ENCODE results near the gene TRIM28. TPM values are rescaled to one million over a fixed set of nuclear protein-coding genes. Genes with fewer than 3 reads are reported as not detected.
"Not testable (repeated sequence)": the region's sequence is repeated elsewhere in the genome, so short reads cannot be mapped to it uniquely, and the experiment has no call there.

The TRIM28 gene
- total RNA-seq, 4 donors from 2014 or later = 171 to 274 (median 196) TPM

- no peak for ATAC-seq
- Histone ChIP-seq H3K27me3 (no peaks in the 10 kb centered on the region), H3K4me1 (peaks cover 0 to 58% (median 16%) of the 10 kb centered on the region in 3 donors), H3K36me3 (peaks cover 0 to 31% of the 10 kb centered on the region in 2 donors), H3K27ac (peak overlapping the region; percentile 87 to 99 (median 94)), H3K4me3 (peak overlapping the region; percentile 57 to 78), H3K9me3 (no peaks in the 10 kb centered on the region)
- 1 to 2% methylated on average over 14 to 18 of the region's 20 CpGs for WGBS, 2 donors (ENCODE audit: low coverage in 1 of 2)
- TF ChIP-seq CTCF (IDR thresholded peaks at IDR 0.05) (no peak), POLR2A (IDR thresholded peaks at IDR 0.05) (no peak), EP300 (IDR thresholded peaks at IDR 0.05) (no peak), POLR2AphosphoS5 (IDR thresholded peaks at IDR 0.05) (no peak)
These were observed 29.8 kb downstream of the TRIM28 start for GRCh38 chr19:58573658-58574164.

DNA sequence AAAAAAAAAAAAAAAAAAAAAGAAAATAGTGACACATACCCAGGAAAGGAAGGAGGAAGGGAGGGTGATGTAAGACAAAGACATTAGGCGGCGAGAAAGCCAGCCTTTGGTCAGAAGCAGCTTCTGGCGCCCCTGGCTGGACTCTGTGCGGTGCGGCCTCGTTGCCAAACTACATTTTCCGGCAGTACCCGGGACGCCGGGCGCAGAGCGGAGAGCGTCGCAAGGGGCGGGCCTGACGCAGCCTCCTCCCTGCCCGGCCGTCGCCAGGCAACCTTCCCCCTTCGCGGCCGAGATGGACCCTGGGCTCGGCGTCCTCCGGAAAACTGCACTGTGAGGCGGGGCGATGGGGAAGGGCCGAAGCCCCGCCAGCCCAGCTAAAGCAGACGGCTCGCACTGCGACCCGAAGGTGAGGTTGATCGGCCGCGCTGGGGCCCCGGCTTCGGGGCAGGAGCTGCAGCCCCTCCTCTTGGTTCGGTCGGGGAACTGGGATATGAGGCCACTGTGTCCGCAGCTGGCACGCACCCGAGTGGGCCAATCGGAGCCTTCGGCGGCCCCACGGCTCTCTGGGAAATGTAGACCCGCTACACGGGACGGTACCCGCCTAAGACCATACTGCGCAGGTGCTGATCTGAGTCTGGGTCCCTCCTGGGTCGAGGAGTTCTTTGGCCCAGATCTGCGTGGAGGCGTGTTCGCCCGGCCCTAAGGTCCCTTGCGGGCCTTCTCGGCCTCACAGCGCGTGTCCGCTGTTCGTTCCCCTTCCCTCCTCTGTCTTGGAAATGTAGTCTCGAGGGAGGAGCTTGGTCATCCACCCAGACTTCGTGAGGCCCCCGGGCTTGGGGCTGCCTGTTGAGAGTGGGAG lies 31.5 kb downstream of the TRIM28 start:
- Histone ChIP-seq H3K4me3 (peak overlapping the region; percentile 67 to 83), H3K4me1 (peaks cover 0 to 68% (median 16%) of the 10 kb centered on the region in 3 donors), H3K9me3 (no peaks in the 10 kb centered on the region), H3K27ac (peak overlapping the region; percentile 73 to 99 (median 92)), H3K36me3 (peaks cover 0 to 14% of the 10 kb centered on the region in 2 donors), H3K27me3 (no peaks in the 10 kb centered on the region)
- no peak for TF ChIP-seq EP300 (IDR thresholded peaks at IDR 0.05)
- peak in 1 of 4 experiments; percentile 10 for TF ChIP-seq CTCF (IDR thresholded peaks at IDR 0.05)
- TF ChIP-seq POLR2A (IDR thresholded peaks at IDR 0.05) = peak; percentile 45 to 48
- TF ChIP-seq POLR2AphosphoS5 (IDR thresholded peaks at IDR 0.05) = peak; percentile 54
- peak; percentile 70 for ATAC-seq
- 0% methylated on average over 5 to 18 of the region's 66 CpGs for WGBS, 2 donors (ENCODE audit: low coverage in 1 of 2)

DNA sequence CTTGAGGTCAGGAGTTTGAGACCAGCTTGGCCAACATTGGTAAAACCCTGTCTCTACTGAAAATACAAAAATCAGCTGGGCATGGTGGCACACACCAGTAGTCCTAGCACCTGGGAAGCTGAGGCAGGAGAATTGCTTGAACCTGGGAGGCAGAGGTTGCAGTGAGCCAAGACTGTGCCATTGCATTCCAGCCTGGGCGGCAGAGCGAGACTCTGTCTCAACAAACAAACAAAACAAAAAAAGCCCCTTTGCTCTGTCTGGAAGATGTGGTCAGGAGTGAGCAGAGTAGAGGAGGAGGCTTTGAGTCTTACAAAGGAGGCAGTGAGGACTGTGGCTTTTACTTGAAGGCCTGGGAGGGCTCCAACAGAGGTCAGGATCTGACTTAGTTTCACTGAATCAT lies 33.7 kb downstream of the TRIM28 start:
- peaks cover 0 to 71% (median 20%) of the 10 kb centered on the region in 3 donors for H3K4me1 ChIP-seq
- not testable (repeated sequence) for H3K4me3 ChIP-seq, H3K9me3 ChIP-seq, H3K27me3 ChIP-seq, ATAC-seq
- peaks cover 0 to 17% of the 10 kb centered on the region in 2 donors for H3K36me3 ChIP-seq
- WGBS, 2 donors (ENCODE audit: low coverage in 1 of 2) = 94% methylated on average over 2 of the region's 2 CpGs; no CpG with 5 or more reads in 1 of the 2 donors
- peak overlapping the region in 2 of 4 donors; percentile 16 to 29 for H3K27ac ChIP-seq

DNA sequence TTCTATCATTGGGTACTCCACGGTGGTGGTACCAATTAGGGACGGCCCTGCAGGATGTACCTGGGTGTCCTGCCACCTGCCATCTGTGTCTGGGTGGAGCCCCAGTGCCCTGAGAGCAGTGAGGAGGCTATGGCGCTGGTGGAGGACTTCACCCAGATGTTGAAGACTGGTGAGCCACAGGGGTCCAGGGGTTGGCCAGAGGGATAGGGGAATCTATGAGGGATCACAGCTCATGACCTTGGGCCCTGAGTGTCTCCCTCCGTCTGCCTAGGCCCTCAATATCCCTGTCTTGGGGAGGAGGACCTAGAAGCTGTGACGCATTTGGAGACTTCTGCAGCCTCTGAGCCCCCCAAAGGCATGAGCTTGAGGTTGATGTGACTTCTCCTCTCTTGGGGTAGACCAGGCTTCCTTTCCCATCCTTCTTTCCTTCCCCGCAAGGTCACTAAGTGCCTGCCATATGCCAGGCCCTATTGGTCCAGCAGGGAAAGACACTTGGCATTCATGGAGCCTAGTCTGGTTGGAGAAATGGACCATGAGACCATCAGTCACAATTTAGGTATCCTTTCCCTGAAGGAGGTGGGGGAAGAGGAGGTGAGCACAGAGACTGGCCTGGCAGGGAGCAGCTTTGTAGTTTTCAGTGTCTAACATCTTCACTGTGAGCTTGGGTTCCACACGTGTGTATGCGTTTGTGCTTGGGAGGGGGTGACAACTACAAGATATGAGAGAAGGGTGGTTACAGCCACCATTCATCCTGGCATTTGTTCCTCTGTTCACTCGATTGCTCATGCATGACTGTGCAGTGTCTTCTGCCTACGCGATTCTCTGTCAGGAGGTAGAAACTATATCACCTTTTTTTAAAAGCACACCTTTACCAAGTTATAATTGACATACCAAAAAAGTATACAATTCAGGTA lies 34.4 kb downstream of the TRIM28 start:
- 73 to 97% methylated on average over 5 to 7 of the region's 11 CpGs for WGBS, 2 donors (ENCODE audit: low coverage in 1 of 2)
- no peaks in the 10 kb centered on the region for H3K9me3 ChIP-seq
- no peaks in the 10 kb centered on the region for H3K27me3 ChIP-seq
- H3K4me3 ChIP-seq = no peak overlapping the region
- no peak for TF ChIP-seq POLR2AphosphoS5 (IDR thresholded peaks at IDR 0.05)
- TF ChIP-seq EP300 (IDR thresholded peaks at IDR 0.05) = no peak
- TF ChIP-seq POLR2A (IDR thresholded peaks at IDR 0.05) = no peak
- no peak for TF ChIP-seq CTCF (IDR thresholded peaks at IDR 0.05)
- H3K36me3 ChIP-seq = peaks cover 0 to 24% of the 10 kb centered on the region in 2 donors
- peaks cover 0 to 70% (median 20%) of the 10 kb centered on the region in 3 donors for H3K4me1 ChIP-seq
- peak overlapping the region in 1 of 4 donors; percentile 16 for H3K27ac ChIP-seq
- ATAC-seq = no peak
